Lower lobe of right lung (tissue), 2 donors: ENCODE data around the gene RAB8B. TPM values are rescaled to one million over a fixed set of nuclear protein-coding genes. Genes with fewer than 3 reads are reported as not detected.

Source experiments
- ATAC-seq, 2 donors: fragments of 200-7000 bp; cut with Tn5 transposase; one replicate each; pipeline ENCODE4 v1.9.1; 2020 to 2022; ENCODE audit warnings: mild to moderate bottlenecking in 2 of 2, moderate library complexity in 2 of 2
- DNase-seq: peaks from one replicate; pipeline ENCODE4 v3.0.0-alpha.2; 2020
- H3K27ac ChIP-seq: fragments of 200-600 bp; one replicate; pipeline ENCODE4 v1.8.0; 2022
- H3K27me3 ChIP-seq: fragments of 200-600 bp; one replicate; pipeline ENCODE4 v1.8.0; 2022; ENCODE audit warnings: low read depth
- H3K36me3 ChIP-seq: fragments of 200-600 bp; one replicate; pipeline ENCODE4 v1.8.0; 2022; ENCODE audit warnings: mild to moderate bottlenecking
- H3K4me1 ChIP-seq: fragments of 200-600 bp; one replicate; pipeline ENCODE4 v1.8.0; 2022
- H3K4me3 ChIP-seq: fragments of 200-600 bp; one replicate; pipeline ENCODE4 v1.8.0; 2022; ENCODE audit warnings: mild to moderate bottlenecking
- H3K9me3 ChIP-seq: fragments of 200-600 bp; one replicate; pipeline ENCODE4 v1.8.0; 2022
- intact Hi-C: fragments of 100-400 bp; cut with DNase I; formaldehyde crosslinking; loops from one replicate; pipeline ENCODE4 v1.11.0; 2022
- total RNA-seq: library from RNA; stranded (reverse); fragmentation: NEBNext Ultra II Directional; extraction: Animal tissue kit (Norgen Biotek cat#: 25700); gene quantifications from one replicate; pipeline ENCODE4 v1.2.1, GENCODE V29; 2021
- TF ChIP-seq, protein P1 (sequence below): fragments of 200-600 bp; IDR thresholded peaks from one replicate; pipeline ENCODE4 v1.8.0; 2022; ENCODE audit warnings: antibody characterized with exemption, mild to moderate bottlenecking
- donor health status: DM: no; HTN: yes; CAD: no; lungs with severe emphysema.

The RAB8B gene
- total RNA-seq, 1 donor from 2014 or later, result 72.7 TPM

GRCh38 chr15:63231206-63231605 is 41.8 kb downstream of the RAB8B start:
- H3K9me3 ChIP-seq, result no peaks in the 10 kb centered on the region

GRCh38 chr15:63231706-63232105 is 42.3 kb downstream of the RAB8B start:
- Histone ChIP-seq H3K4me1 (peaks cover 73% of the 10 kb centered on the region), H3K27me3 (no peaks in the 10 kb centered on the region), H3K36me3 (no peaks in the 10 kb centered on the region), H3K9me3 (no peaks in the 10 kb centered on the region), H3K4me3 (no peak overlapping the region), H3K27ac (no peak overlapping the region)
- intact Hi-C loops, result no loop called here
- ATAC-seq (no peak), DNase-seq (no peak)
- TF ChIP-seq, protein P1, sequence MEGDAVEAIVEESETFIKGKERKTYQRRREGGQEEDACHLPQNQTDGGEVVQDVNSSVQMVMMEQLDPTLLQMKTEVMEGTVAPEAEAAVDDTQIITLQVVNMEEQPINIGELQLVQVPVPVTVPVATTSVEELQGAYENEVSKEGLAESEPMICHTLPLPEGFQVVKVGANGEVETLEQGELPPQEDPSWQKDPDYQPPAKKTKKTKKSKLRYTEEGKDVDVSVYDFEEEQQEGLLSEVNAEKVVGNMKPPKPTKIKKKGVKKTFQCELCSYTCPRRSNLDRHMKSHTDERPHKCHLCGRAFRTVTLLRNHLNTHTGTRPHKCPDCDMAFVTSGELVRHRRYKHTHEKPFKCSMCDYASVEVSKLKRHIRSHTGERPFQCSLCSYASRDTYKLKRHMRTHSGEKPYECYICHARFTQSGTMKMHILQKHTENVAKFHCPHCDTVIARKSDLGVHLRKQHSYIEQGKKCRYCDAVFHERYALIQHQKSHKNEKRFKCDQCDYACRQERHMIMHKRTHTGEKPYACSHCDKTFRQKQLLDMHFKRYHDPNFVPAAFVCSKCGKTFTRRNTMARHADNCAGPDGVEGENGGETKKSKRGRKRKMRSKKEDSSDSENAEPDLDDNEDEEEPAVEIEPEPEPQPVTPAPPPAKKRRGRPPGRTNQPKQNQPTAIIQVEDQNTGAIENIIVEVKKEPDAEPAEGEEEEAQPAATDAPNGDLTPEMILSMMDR, result no peak

More at GRCh38 chr15:63231206-63231605, 41.8 kb downstream of the RAB8B start:
- ATAC-seq (no peak), DNase-seq (no peak)
- Histone ChIP-seq H3K36me3 (no peaks in the 10 kb centered on the region), H3K4me1 (peaks cover 73% of the 10 kb centered on the region), H3K27ac (no peak overlapping the region), H3K27me3 (no peaks in the 10 kb centered on the region), H3K4me3 (no peak overlapping the region)
- intact Hi-C loops, result no loop called here
- TF ChIP-seq, protein P1, result no peak

- TF ChIP-seq, protein P1, result no peak
- Histone ChIP-seq H3K4me1 (peaks cover 76% of the 10 kb centered on the region), H3K9me3 (no peaks in the 10 kb centered on the region), H3K36me3 (no peaks in the 10 kb centered on the region), H3K4me3 (no peak overlapping the region), H3K27ac (no peak overlapping the region), H3K27me3 (no peaks in the 10 kb centered on the region)
- ATAC-seq, result no peak
- no peak for DNase-seq
- intact Hi-C loops, result no loop called here
Measured at GRCh38 chr15:63232405-63232804, 43.0 kb downstream of the RAB8B start.

GRCh38 chr15:63232943-63233342 is 43.5 kb downstream of the RAB8B start:
- TF ChIP-seq, protein P1, result no peak
- Histone ChIP-seq H3K27me3 (no peaks in the 10 kb centered on the region), H3K27ac (no peak overlapping the region), H3K4me1 (peaks cover 76% of the 10 kb centered on the region), H3K9me3 (no peaks in the 10 kb centered on the region), H3K4me3 (no peak overlapping the region), H3K36me3 (no peaks in the 10 kb centered on the region)
- DNase-seq (no peak), ATAC-seq (no peak)
- intact Hi-C loops, result no loop called here

GRCh38 chr15:63233667-63234423 is 44.4 kb downstream of the RAB8B start:
- intact Hi-C loops, result no loop called here
- Histone ChIP-seq H3K4me3 (no peak overlapping the region), H3K36me3 (no peaks in the 10 kb centered on the region), H3K27ac (peak overlapping the region; percentile 67), H3K9me3 (no peaks in the 10 kb centered on the region), H3K4me1 (peaks cover 77% of the 10 kb centered on the region), H3K27me3 (no peaks in the 10 kb centered on the region)
- TF ChIP-seq, protein P1, result no peak
- DNase-seq (no peak), ATAC-seq (peak; percentile 40 to 58)
